Daoy (cell line): ENCODE results near the gene EIF4E1B. TPM values are rescaled to one million over a fixed set of nuclear protein-coding genes. Genes with fewer than 3 reads are reported as not detected.

Source experiments
- DNase-seq: peaks from one replicate; pipeline ENCODE4 v3.0.0-alpha.2; 2015; ENCODE audit warnings: low read depth
- total RNA-seq: library from RNA; depleted of rRNA; stranded (reverse); fragments of >200 nt; shearing (Covaris generic); gene quantifications from 2 replicates; pipeline ENCODE4 v1.2.3, GENCODE V29; 2014

The EIF4E1B gene
- total RNA-seq, 1 experiment from 2014 or later, result not detected

GRCh38 chr5:176663566-176663965, 33.1 kb downstream of the EIF4E1B start:
- no peak for DNase-seq

DNA sequence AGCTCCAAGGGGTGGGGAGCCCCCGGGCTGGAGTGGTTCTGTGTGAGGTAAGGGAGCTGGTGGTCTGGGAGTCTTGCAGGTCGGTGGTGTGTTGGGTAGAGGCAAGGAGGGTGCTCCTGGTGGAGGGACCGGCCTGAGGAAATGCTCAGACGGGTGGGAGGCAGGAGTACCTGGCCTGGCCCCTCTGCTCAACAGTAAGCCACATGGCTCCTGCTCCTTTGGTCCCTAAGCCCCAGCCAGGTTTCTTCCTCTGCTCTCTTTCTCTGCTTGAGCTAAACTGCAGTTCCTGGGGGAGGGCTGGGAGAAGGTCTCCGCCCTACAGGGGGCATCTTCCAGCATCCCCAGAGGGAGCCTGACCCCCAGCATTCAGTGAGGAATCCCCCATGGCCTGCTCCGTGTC, 34.0 kb downstream of the EIF4E1B start:
- DNase-seq, result no peak

- no peak for DNase-seq
Measured at GRCh38 chr5:176664886-176665285, 34.4 kb downstream of the EIF4E1B start.

- DNase-seq, result no peak
Measured at GRCh38 chr5:176665517-176665916, 35.0 kb downstream of the EIF4E1B start.

- no peak for DNase-seq
Measured at GRCh38 chr5:176667637-176668036, 37.2 kb downstream of the EIF4E1B start.

DNA sequence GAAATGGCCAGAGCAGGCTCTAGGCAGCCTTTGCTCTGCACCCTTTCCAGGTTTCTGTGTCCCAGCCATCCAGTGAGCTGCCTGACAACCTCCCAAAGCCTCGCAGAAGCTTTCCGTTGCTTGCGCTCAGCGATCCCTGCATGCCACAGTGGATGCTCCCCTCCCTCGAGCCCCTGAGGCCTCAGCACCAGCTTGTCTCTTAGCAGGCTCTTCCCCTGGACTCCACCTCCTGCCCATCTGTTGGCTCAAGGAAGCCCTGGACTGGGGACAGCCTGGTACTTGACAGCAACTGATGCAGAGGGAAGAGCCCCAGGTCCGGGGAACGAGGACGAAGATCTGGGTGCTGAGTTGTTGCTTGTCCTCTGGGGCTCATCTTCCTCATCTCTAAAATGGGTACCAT, 40.0 kb downstream of the EIF4E1B start:
- DNase-seq, result no peak

DNA sequence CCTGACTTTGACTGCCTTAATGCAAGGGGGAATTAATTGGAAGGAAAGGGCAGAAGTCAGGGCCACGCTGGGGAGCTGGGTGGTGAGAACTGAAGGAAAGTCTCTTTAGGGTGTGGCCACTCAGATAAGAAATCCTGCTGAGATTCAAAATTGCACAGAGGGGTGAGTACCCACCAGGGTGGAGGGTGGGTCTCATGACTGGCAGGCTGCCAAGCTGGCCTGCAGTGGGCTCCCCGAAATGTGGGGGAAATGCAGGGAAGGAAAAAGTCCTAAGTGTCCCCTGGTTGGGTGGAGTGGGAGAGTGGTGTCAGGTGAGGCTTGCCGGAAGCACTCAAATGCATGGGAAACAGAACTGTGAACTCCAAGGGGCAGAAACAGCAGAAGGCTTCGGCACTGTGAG, 40.9 kb downstream of the EIF4E1B start:
- no peak for DNase-seq

DNA sequence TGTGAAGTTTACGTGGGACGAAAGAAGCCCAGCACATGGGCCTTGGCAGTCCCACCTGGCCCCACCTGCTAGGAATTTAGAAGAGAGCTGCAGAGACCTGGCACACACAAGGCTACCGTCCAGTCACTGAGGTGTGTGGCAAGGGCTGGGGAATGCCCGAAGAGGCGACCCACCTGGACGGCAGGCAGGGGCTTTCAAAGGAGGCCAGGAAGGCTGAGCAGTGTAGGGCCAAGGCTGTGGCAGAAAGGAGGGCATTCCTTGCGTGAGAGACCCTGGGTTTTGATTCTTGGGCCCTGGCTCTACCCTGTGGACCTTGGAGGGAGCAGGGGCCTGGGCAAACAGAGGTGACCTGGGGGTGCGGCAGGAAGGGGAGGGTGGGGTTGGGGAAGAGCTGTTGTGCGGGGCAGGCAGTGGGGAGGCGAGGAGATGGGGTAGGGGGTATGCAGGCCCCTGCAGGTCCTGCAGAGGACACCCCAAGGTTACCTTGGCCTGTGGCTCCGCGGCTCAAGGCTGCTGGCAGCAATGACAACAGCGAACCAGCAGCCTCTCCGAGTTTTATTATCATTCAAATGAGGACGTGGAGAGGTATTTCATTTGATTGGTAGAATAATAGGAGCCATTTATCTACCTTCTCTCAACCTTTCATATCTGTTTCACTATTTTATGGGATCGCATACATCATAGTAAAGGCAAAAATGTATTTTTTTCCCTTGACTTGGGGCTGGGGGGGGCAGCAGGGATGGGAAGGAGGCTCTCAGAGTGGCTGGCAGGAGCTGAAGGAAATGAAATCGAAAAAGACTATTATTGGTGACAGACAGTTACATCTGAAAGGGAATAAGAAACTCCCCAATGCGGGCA, 41.6 kb downstream of the EIF4E1B start:
- DNase-seq, result no peak

DNA sequence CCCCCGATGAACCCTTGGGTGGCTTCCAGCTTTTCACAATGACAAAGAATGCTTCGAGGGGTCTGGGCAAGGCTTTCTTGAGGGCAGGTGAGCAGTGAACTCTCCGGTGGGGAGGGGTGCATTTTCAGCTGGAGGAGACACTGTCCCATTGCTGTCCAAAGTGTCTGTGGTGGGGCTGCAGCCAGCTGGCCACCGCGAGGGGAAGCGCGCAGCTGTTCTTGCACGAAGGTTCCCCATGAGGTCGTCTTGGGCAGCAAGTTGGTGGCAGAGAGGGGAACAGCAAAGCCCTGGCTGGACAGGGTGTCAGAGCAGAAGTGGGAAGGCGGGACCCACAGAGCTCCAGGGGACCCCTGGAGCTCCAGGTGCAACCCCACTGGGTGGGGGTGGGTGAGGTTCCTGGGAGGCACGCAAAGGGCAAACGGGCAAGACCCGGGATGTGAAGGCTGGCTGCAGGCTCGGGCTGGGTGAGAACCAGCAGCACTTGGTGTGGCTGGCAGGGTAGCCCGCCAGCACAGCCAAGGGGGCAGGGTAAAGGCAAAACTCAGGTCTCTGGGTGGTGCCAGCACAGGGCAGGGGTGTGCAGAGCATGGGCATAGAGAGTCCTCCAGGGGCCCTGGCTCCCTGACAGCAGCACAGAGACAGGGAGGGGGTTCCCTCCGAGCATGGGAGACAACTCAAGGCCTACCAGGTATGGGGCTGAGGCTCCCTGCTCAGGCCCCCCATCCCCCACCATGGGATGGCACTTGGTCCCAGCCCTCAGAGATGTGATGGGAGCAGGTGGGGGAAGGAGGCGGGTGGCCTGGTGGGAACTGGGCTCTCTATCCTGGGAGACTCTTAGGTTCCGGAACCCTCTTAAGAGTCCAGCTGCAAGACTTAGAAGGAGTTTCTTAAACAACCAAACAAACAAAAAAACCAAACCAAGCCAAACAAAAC, 43.4 kb downstream of the EIF4E1B start:
- DNase-seq, result no peak

- no peak for DNase-seq
Measured at GRCh38 chr5:176674799-176675198, 44.3 kb downstream of the EIF4E1B start.

- DNase-seq, result peak; percentile 69
Measured at GRCh38 chr5:176675676-176676360, 45.3 kb downstream of the EIF4E1B start.

DNA sequence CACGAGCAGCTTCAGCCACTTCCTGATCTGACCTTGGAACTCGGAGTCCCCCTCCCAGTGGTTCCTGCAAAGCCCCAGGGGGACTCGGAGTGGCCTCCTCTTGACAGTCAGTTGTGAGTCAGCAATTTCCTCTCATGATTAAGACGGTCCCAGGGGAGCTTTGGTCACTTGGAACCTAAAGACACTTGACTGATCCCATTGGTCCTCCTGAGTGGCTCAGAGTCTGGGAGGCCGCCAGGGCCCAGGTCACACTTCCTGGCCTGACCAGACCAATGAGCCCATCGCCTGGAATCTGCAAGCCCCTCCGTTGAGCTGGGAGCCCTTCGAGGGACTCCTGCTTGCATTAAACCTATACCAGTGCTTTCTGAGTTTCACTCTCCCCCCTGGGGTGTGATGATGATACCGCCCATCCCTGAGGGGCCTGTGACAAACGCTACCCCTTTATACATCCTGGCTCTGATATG, 45.9 kb downstream of the EIF4E1B start:
- peak; percentile 86 for DNase-seq

DNA sequence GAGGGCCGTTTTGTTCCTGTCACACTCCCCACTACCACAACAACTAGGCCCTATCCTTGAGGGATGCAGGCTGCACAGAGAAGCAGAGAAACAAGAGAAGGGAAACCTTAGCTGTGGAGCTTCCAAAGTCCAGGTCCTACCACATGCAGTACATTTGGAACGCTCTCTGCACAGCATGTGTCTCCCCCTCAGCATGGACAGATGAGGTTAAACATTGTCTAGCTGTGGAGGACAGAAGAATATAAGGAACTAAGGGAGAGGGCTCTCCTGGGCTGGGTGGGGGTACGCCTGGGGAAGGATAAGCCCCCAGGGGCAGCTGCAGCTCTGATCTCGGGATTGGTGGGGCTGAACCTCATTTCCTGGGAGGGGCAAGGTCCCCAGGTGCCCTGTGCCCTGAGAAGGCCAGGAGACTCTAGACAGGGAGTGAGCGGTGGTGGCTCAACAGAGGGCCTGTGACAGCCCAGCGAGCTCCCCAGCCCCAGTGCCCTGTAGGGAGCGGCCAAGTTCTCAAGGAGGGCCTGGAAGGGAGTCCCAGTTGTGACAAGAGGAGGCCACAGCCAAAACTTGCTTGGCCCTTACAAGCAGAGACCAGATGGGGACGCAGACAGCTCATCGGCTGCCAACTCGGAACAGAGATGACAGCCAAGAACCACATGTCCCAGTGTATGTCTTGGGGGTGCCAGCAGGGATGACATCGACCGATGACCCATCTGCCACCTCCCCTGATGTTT, 46.9 kb downstream of the EIF4E1B start:
- no peak for DNase-seq

GRCh38 chr5:176678584-176678983, 48.1 kb downstream of the EIF4E1B start:
- DNase-seq, result no peak

GRCh38 chr5:176679365-176680225, 49.1 kb downstream of the EIF4E1B start:
- DNase-seq, result no peak

- no peak for DNase-seq
Measured at GRCh38 chr5:176680226-176680563, 49.7 kb downstream of the EIF4E1B start.

GRCh38 chr5:176682016-176682531, 51.6 kb downstream of the EIF4E1B start:
- DNase-seq, result no peak

DNA sequence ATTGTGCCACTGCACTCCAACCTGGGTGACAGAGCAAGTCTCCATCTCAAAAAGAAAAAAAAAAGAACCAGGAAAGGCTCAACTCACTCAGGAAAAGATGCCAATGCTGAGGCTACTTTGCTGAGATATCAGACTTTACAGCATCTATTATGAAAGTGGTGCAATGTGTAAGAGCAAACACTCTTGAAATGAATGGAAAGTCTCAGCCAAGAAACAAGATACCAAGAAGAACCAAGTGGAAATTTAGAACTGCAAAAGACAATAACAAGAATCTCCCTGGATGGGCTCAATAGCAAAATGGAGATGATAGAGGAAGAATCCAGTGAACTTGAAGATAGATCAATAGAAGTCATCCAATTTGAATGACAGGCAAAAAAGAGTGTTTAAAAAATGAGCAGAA, 54.5 kb downstream of the EIF4E1B start:
- no peak for DNase-seq

DNA sequence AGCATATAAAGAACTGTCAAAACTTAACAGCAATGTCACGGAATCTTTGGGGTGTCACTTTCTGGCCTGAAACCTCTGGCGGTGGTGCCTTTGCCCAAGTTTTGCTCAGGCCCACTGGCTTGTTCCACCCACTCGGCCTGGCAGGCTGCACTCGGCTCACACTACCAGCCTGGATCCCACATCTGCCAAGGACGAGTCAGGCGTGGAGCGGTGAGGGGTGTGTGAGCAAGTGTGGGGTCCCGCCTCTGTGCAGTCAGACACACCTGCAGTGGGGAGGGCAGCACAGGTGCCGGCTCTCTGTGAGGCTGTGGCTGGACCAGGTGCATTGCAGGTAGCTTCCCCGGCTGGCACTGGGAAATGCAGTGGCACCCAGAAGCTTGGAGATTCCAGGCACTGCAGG, 56.8 kb downstream of the EIF4E1B start:
- no peak for DNase-seq

DNA sequence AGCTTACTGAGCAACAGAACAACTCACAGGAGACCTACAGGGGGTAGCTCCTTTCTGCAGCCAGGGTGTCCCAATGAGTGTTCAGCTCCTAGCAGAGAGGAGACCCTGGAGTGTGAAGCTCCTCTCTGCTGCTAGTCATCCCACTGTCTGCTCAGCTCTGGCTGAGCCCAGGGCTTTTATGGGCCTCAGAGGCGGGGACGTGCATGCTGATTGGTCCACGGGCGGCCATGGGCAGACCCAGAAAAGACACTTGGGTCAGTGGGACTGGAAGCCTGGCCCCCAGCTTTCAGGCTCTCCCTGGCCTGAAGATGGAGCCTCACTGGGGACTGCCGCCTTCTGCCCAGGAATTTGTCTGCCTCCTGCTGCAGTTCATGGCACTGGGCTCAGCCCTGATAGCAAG, 57.4 kb downstream of the EIF4E1B start:
- no peak for DNase-seq
